GM19372 (cell line): ENCODE measurements around the gene FAM89B.
"Not testable (repeated sequence)": the region's sequence is repeated elsewhere in the genome, so short reads cannot be mapped to it uniquely, and the experiment has no call there.

Source experiments
- ATAC-seq: cut with Tn5 transposase; IDR thresholded peaks from one replicate; pipeline ENCODE4 v1.9.1; 2021; ENCODE audit warnings: mild to moderate bottlenecking, low read depth, moderate library complexity; ENCODE audit not compliant: unreplicated experiment

FAM89B gene

DNA sequence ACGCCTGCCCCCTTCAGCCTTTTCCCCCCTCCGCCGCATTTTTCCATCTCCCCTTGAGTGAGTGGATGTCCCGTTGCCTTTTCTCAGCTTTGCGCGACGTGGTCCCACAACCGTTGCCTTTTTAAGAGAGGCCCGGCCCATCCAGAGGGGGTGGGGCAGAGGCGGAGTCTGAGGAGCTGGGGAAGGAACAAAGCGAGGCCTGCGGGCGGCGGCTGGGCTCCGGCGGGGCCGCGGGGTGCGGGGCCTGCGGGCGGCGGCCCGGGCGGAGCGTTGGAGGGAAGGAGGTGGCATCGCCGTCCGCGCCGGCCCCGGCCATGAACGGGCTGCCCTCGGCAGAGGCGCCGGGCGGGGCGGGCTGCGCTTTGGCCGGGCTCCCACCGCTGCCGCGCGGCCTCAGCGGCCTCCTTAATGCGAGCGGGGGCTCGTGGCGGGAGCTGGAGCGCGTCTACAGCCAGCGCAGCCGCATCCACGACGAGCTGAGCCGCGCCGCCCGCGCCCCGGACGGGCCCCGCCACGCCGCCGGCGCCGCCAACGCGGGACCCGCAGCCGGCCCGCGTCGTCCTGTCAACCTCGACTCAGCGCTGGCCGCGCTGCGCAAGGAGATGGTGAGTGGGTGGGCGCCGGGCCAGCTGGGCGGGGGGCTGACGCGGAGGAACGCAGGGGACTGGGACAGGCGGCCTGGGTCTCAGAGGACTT, at the start of gene FAM89B:
Gene FAM89B, plus strand, starts transcription at position 183 of the 696 bp plus-strand sequence. Its CDS starts 132 bp downstream, at position 315.
- ATAC-seq = no peak

DNA sequence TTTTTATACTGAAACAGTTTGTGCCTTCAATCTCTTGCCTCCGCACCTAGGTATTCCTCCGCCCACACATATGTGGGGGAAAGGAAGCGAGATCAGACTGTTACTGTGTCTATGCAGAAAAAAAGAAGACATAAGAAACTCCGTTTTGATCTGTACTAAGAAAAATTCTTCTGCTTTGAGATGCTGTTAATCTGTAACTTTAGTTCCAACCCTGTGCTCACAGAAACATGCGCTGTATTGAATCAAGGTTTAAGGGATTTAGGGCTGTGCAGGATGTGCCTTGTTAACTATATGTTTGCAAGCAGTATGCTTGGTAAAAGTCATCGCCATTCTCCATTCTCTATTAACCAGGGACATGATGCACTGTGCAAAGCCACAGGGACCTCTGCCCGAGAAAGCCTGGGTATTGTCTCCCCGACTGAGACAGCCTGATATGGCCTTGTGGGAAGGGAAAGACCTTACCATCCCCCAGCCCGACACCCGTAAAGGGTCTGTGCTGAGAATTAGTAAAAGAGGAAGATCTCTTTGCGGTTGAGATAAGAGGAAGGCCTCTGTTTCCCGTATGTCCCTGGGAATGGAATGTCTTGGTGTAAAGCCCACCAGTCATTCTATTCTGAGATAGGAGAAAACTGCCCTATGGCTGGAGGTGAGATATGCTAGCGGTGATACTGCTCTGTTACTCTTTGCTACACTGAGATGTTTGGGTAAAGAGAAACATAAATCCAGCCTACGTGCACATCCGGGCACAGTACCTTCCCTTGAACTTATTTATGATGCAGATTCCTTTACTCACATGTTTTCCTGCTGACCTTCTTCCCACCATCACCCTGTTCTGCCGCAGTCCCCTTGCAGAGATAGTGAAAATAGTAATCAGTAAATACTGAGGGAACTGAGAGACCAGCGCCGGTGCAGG, 49.4 kb upstream of the FAM89B start:
- not testable (repeated sequence) for ATAC-seq

- ATAC-seq = not testable (repeated sequence)
These were observed 48.7 kb upstream of the FAM89B start for GRCh38 chr11:65523631-65523968.

- ATAC-seq = no peak
These were observed 48.2 kb upstream of the FAM89B start for GRCh38 chr11:65524014-65524740.

GRCh38 chr11:65524741-65525545, 47.4 kb upstream of the FAM89B start, which contains the start of gene SCYL1:
TSS of gene SCYL1 (plus strand) at chr11:65525083. CDS start at chr11:65525154, 71 bp downstream.
- ATAC-seq = peak; percentile 69

DNA sequence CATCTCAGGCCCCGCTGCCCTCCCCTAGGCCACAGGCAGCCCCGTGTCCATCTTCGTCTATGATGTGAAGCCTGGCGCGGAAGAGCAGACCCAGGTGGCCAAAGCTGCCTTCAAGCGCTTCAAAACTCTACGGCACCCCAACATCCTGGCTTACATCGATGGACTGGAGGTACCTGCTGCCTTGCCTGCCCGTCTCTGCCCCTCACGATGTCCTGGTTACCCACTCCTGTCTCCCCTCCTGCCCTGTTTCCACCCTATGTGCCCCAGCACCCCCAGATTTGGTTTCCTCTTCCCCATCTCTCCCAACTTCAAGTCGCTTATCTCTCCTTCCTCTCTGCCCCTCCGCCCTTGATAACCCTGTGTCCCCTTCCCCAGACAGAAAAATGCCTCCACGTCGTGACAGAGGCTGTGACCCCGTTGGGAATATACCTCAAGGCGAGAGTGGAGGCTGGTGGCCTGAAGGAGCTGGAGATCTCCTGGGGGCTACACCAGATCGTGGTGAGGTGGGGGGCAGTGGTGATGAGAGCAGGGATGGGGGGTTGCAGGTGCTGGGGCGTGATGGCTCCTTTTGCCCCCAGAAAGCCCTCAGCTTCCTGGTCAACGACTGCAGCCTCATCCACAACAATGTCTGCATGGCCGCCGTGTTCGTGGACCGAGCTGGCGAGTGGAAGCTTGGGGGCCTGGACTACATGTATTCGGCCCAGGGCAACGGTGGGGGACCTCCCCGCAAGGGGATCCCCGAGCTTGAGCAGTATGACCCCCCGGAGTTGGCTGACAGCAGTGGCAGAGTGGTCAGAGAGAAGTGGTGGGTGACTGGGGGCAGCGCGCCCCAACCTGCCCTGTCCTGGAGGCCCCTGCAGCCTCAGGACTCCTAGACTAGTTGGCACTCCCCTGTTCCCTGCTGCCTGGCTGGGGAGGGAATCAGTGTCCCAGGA, 46.5 kb upstream of the FAM89B start:
- ATAC-seq = no peak

DNA sequence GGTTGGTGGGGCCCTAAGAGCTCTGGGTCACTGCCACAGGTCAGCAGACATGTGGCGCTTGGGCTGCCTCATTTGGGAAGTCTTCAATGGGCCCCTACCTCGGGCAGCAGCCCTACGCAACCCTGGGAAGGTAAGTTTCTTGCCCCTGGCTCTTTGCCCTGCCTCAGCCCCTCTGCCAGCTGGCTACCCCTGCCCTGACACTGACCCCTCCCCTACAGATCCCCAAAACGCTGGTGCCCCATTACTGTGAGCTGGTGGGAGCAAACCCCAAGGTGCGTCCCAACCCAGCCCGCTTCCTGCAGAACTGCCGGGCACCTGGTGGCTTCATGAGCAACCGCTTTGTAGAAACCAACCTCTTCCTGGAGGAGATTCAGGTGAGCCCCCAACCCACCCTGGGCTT, 45.6 kb upstream of the FAM89B start:
- no peak for ATAC-seq

DNA sequence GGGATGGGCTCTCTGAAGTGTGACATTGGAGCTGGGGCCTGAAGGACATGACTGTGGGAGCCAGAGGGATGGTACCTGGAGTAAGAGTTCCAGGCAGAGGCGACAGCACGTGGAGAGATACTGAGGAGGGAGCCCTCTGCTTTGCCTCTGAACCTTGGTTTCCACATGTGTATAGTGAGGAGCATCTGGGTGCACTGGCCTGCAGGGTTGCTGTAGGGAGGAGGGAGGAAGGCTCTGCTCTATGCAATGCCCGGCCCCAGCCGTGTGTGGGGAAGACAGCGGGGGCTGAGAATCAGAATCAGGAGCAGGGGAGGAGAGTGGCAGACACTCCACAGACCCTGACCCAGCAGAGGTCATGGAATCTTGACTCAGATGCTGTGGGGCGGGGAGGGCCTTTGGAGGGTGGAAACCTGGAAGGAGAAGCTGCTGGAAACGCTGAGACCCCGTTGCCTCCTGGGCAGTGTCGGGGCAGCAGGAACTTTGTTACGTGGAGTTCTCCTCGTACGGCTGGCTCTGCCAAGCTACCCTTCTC, 43.5 kb upstream of the FAM89B start:
- ATAC-seq = no peak

DNA sequence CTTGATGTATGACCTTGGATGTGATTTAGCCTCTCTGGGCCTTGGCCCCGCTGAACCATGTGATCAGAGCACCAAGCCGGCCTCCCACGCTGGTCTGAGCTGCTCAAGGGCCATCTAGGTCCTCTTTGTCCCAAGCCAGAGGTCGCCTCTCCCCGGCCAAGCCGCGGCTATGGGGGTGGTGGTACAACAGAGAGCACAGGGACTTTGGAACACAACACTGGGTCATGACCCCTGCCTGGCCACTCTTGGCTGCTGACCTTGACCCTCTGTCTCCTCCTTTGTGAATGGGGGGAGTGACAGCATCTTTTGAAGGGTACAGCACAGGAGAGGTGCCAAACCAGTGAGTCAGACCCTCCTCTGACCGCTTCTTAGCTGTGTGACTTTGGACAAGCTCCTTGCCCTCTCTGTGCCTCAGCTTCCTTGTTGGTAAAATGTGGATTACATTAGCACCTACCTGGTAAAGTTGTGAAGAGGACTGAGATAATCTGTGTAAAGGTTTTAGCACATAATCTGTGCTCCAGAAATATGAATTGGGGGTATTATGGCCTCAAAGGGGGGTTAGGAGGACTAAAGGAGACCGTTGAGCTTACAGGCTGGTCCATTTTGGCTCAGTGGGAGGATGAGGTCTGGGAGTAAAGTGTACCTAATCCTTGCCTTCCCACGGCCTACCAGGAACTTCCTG, 42.7 kb upstream of the FAM89B start:
- ATAC-seq = no peak

GRCh38 chr11:65530157-65530496, 42.2 kb upstream of the FAM89B start:
- ATAC-seq = no peak

- no peak for ATAC-seq
These were observed 39.8 kb upstream of the FAM89B start for GRCh38 chr11:65532388-65533064.

DNA sequence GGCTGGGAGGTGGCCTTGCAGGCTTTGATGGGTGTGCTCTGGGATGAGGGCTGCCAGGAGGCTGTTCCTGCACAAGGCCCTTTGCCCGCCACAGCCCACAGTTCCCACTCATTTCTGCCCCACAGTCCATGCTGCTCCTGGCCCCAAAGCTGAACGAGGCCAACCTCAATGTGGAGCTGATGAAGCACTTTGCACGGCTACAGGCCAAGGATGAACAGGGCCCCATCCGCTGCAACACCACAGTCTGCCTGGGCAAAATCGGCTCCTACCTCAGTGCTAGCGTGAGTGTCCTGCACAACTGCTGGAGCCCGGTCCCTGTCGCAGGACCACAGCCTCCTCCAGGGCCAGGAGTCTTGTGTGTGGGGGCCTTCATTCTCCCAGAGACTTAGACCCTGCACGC, 37.2 kb upstream of the FAM89B start:
- no peak for ATAC-seq

DNA sequence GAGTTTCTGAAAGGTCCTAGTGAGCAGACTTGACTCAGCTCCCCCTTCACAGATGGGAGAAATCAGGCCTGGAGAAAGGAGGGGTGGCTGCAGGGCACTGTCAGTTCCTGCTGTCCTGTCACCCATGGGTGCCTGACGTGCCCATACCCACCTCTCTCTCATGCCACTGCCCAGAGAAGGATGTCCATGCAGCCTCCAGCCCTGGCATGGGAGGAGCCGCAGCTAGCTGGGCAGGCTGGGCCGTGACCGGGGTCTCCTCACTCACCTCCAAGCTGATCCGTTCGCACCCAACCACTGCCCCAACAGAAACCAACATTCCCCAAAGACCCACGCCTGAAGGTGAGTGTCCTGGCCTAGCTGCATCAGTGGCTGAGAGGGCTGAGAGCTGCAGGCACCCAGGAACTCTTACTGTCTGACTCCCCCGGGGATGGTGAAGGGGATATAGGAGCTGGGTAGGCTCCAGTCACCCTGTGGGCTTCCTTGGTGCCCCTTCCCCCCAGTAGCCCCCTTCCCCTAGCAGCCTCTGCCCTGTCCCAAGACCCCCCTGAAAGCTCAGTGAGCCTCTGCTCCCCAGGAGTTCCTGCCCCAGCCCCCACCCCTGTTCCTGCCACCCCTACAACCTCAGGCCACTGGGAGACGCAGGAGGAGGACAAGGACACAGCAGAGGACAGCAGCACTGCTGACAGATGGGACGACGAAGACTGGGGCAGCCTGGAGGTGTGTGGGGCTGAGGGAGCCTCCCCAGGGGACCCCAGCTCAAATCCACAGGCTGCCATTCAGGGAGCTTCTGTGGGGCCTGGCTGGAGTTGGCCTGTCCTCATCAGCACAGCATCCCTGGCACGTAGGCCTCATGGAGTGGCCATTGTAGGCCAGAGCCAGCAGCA, 35.7 kb upstream of the FAM89B start:
- ATAC-seq = no peak

GRCh38 chr11:65537296-65537597, 35.1 kb upstream of the FAM89B start:
- no peak for ATAC-seq

GRCh38 chr11:65537620-65538231, 34.6 kb upstream of the FAM89B start:
- no peak for ATAC-seq

GRCh38 chr11:65538232-65538914, 34.0 kb upstream of the FAM89B start:
- no peak for ATAC-seq
